ENCODE results near the gene UBAC2.

DNA sequence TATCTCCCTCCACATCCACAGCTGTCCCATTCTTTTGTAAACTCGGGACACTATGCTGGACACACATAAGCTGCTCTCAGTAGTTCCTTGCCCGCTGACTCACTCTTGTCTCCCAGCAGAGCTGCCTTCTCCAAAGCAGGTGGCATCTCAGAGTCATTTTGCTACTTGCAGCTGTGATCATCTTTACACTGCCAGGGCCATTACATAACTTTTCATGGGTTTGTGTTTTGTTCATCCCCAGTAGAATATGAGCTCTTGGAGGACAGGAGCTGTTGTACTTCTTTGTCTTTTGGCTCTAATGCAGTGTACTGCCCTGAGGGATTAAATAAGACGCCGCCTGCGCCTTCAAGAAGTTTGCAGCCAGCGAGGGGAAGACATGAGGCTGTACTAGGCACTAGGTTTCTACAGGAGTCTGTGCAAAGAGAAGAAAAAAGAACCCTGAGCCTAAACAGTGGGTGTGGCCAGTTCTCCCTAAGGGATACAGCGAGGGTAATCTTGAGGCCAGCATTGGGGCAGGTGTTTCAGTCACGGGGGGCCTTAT is 147.3 kb downstream of the UBAC2 start:
- no peak for TF ChIP-seq TAF1 (IDR thresholded peaks at IDR 0.05; ENCODE audit: borderline replicate concordance, low read depth, low read length)
- TF ChIP-seq POLR2AphosphoS5 (IDR thresholded peaks at IDR 0.05; ENCODE audit: low read depth, low read length), result no peak
